AG04450 (cell line): ENCODE data around the gene PGRMC2. TPM values are rescaled to one million over a fixed set of nuclear protein-coding genes. Genes with fewer than 3 reads are reported as not detected.
A peak's percentile ranks its signal among the peaks of the same experiment; 100 is the strongest.

Experiments used
- CTCF ChIA-PET: fragments of 300-600, 350-600 bp; formaldehyde crosslinking; extraction: SDS; loops from one replicate; lab custom pipeline; 2022; ENCODE audit warnings: antibody characterized with exemption, inconsistent platforms; lab: Charles Lee
- POLR2A ChIA-PET: fragments of 350-600 bp; formaldehyde crosslinking; extraction: SDS; loops from one replicate; lab custom pipeline; 2021; ENCODE audit warnings: antibody characterized with exemption, inconsistent platforms; lab: Yijun Ruan, JAX
- DNase-seq: peaks from one replicate; pipeline ENCODE4 v3.0.0-alpha.2; 2011; ENCODE audit warnings: low read depth, low spot score
- H3K27ac ChIP-seq: one replicate; pipeline ENCODE4 v1.5.1; 2012; ENCODE audit warnings: low read depth, low read length, control low read depth
- H3K27me3 ChIP-seq: one replicate; pipeline ENCODE4 v1.6.0; 2012; ENCODE audit warnings: low read length; ENCODE audit not compliant: control insufficient read depth, insufficient read depth
- H3K4me3 ChIP-seq: 2 replicates; pipeline ENCODE4 v1.5.1; 2011; ENCODE audit warnings: mild to moderate bottlenecking, low read depth, low read length, control low read depth
- H3K9me3 ChIP-seq: 2 replicates; pipeline ENCODE4 v1.5.1; 2012; ENCODE audit warnings: low read length; ENCODE audit not compliant: control insufficient read depth, insufficient read depth
- polyA minus RNA-seq: library from RNA; depleted of rRNA, polyadenylated mRNA; stranded (reverse); fragments of >200 nt; gene quantifications from 2 replicates; pipeline ENCODE4 v1.2.3, GENCODE V29; 2011; rRNA and poly(A)+ RNA removed
- polyA plus RNA-seq: library from polyadenylated mRNA; depleted of rRNA; stranded (reverse); fragments of >200 nt; gene quantifications from 2 replicates; pipeline ENCODE4 v1.2.3, GENCODE V29; 2011; rRNA removed
- TF ChIP-seq, protein P1 (sequence below): IDR thresholded peaks from 2 replicates; pipeline ENCODE4 v1.5.1; 2011; ENCODE audit warnings: low read depth, low read length, control low read depth, inconsistent platforms

Gene PGRMC2, protein sequence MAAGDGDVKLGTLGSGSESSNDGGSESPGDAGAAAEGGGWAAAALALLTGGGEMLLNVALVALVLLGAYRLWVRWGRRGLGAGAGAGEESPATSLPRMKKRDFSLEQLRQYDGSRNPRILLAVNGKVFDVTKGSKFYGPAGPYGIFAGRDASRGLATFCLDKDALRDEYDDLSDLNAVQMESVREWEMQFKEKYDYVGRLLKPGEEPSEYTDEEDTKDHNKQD
- 43.5 and 50.9 TPM in 2 replicates for polyA plus RNA-seq
- 8.3 and 14.9 TPM in 2 replicates for polyA minus RNA-seq

DNA sequence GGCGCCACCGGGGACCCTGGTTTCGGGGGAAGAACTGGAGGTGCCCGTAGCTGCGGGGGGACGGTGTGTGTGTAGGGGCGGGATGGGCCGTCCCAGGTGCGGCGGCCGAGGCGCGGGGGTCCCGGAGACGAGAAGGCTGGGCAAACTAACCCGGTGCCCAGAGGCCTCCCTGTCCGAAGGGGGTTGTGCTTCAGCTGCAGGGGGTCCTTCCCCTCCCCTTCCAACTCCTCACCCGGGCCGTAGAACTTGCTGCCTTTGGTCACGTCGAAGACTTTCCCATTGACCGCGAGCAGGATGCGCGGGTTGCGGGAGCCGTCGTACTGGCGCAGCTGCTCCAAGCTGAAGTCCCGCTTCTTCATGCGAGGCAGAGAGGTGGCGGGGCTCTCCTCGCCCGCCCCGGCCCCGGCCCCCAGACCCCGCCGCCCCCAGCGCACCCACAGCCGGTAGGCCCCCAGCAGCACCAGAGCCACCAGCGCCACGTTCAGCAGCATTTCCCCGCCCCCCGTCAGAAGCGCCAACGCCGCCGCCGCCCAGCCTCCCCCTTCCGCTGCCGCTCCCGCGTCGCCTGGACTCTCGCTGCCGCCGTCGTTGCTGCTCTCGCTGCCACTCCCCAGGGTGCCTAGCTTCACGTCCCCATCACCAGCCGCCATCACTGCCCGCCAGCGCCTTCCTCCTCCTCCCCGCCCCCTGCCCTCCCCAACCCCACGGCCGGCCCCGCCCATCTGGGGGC, at the start of gene PGRMC2:
Gene PGRMC2, minus strand, starts transcription at position 673 of the 730 bp plus-strand sequence. Its CDS starts 23 bp downstream, at position 650.
- POLR2A ChIA-PET = interaction anchor here (0.8 to 3.1 kb wide), 13 partner anchors 9 to 230 kb away, joined by 3 to 23 read pairs (median 5); no protein-coding TSS in a partner anchor
- Histone ChIP-seq H3K9me3 (peaks cover 2% of the 10 kb centered on the region; the same call in 1 of the 2 replicates), H3K27ac (peak within 1 kb of the TSS; percentile 95), H3K4me3 (peak within 1 kb of the TSS; percentile 87), H3K27me3 (no peaks in the 10 kb centered on the region)
- no peak for DNase-seq
- CTCF ChIA-PET = interaction anchor here (0.7 kb wide), 1 partner anchor 58 kb away, joined by 4 read pairs; no protein-coding TSS in a partner anchor
- TF ChIP-seq, protein P1, sequence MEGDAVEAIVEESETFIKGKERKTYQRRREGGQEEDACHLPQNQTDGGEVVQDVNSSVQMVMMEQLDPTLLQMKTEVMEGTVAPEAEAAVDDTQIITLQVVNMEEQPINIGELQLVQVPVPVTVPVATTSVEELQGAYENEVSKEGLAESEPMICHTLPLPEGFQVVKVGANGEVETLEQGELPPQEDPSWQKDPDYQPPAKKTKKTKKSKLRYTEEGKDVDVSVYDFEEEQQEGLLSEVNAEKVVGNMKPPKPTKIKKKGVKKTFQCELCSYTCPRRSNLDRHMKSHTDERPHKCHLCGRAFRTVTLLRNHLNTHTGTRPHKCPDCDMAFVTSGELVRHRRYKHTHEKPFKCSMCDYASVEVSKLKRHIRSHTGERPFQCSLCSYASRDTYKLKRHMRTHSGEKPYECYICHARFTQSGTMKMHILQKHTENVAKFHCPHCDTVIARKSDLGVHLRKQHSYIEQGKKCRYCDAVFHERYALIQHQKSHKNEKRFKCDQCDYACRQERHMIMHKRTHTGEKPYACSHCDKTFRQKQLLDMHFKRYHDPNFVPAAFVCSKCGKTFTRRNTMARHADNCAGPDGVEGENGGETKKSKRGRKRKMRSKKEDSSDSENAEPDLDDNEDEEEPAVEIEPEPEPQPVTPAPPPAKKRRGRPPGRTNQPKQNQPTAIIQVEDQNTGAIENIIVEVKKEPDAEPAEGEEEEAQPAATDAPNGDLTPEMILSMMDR = no peak

DNA sequence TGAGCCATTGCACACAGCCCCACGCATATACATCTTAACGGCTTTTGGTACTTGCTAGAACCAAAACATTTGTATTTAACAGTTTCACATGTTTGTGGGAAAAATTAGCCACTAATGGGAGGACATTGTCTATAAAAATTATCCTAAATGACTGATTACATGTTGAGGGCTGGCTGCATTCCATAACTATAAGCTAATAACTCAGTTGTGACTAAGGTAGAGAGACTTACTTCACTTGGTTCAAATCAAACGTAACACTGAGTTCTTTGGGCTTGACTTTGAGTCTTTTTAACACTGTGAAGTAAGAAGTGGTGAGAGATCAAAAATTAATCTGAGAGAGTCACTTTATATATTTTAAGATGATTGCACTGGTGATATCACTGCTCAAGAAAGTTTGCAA, 47.9 kb upstream of the PGRMC2 start:
- CTCF ChIA-PET = interaction anchor here (1.2 kb wide), 1 partner anchor 25 kb away, joined by 3 read pairs; no protein-coding TSS in a partner anchor
- TF ChIP-seq, protein P1 = no peak
- DNase-seq = no peak

DNA sequence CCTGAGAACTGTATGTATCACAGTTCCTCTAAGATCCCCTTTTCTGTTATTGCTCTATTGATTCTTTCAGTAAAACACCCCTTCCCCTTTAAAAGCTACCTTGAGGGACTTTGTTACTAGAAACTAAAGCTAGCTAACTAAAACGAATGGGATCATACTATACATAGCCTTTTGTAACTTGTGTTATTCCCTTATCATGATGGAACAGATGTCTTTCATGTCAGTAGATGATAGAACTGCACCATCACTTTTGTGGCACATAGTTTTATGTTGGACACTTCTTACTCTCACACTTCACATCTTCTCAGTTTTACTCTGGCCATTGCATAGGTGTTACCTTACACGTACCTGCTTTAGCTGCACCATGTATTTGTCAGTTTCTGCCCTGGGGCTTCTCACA, 46.6 kb upstream of the PGRMC2 start:
- DNase-seq = no peak
- no peak overlapping the region for H3K27ac ChIP-seq
- H3K9me3 ChIP-seq = no peaks in the 10 kb centered on the region
- TF ChIP-seq, protein P1 = no peak
- ChIA-PET POLR2A (no interaction called here), CTCF (no interaction called here)
- H3K4me3 ChIP-seq = no peak overlapping the region
- no peaks in the 10 kb centered on the region for H3K27me3 ChIP-seq

More for the DNA sequence above, 47.9 kb upstream of the PGRMC2 start:
- H3K4me3 ChIP-seq = no peak overlapping the region
- H3K9me3 ChIP-seq = no peaks in the 10 kb centered on the region
- no peak overlapping the region for H3K27ac ChIP-seq
- POLR2A ChIA-PET = interaction anchor here (0.6 kb wide), 1 partner anchor 72 kb away, joined by 3 read pairs; no protein-coding TSS in a partner anchor
- H3K27me3 ChIP-seq = no peaks in the 10 kb centered on the region

DNA sequence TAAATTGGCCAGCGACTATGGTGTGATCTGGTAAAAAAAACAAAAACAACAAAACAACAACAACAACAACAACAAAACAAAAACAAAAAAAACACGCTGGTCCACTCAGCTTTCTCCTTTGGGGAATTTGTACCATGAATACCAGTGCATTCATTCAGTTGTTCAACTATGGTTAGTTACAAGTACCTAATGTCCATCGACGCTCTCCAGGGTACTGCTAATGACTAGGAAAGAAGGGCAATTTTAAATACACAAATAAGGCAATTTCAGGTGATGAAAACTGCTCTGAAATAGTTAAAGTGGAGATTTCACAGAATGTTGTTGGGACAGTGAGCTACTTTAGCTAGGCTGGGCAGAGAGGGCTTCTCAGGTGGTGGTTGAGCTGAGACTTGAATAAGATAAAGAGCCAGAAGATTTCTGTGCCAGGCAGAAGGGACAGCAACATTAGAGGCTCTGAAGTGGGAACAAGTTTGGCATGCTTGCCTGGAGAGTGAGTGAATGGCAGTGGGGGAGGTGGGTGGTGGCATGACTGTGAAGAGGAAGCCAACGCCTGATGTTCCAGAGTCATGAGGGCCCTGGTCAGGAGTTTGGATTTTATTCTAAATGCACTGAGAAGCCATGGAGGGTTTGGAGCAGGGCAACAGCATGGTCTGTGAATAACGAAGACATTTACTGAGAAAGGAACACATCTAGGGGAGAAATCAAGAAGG, 45.9 kb upstream of the PGRMC2 start:
- TF ChIP-seq, protein P1 = no peak
- ChIA-PET CTCF (no interaction called here), POLR2A (no interaction called here)
- Histone ChIP-seq H3K4me3 (no peak overlapping the region), H3K27ac (no peak overlapping the region), H3K27me3 (no peaks in the 10 kb centered on the region), H3K9me3 (no peaks in the 10 kb centered on the region)
- no peak for DNase-seq
